ENCODE data around the gene DEDD.

DNA sequence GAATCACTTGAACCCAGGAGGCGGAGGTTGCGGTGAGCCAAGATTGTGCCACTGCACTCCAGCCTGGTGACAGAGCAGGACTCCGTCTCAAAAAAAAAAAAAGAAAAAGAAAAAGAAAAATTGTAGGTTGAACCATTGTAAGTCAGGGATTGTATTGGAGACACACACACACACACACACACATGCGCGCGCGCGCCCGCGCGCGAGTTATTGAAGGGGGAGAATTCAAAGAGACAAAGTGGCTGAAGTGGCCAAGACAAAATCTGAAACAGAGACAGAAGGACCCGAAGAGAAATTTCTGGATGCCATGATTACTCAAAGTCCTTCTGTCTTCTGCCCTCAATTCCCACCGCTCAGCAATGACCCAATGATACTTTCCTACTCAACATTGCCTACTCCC lies 38.0 kb downstream of the DEDD start:
- TF ChIP-seq, protein P1, sequence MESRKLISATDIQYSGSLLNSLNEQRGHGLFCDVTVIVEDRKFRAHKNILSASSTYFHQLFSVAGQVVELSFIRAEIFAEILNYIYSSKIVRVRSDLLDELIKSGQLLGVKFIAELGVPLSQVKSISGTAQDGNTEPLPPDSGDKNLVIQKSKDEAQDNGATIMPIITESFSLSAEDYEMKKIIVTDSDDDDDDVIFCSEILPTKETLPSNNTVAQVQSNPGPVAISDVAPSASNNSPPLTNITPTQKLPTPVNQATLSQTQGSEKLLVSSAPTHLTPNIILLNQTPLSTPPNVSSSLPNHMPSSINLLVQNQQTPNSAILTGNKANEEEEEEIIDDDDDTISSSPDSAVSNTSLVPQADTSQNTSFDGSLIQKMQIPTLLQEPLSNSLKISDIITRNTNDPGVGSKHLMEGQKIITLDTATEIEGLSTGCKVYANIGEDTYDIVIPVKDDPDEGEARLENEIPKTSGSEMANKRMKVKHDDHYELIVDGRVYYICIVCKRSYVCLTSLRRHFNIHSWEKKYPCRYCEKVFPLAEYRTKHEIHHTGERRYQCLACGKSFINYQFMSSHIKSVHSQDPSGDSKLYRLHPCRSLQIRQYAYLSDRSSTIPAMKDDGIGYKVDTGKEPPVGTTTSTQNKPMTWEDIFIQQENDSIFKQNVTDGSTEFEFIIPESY (IDR thresholded peaks at IDR 0.05; ENCODE audit: borderline replicate concordance, low read depth): no peak
- no peak for TF ChIP-seq SMC3 (IDR thresholded peaks at IDR 0.05; ENCODE audit: low read depth, low read length)
- TF ChIP-seq POLR2AphosphoS5 (IDR thresholded peaks at IDR 0.05; ENCODE audit: low read depth, low read length): no peak
- TF ChIP-seq, protein P2, sequence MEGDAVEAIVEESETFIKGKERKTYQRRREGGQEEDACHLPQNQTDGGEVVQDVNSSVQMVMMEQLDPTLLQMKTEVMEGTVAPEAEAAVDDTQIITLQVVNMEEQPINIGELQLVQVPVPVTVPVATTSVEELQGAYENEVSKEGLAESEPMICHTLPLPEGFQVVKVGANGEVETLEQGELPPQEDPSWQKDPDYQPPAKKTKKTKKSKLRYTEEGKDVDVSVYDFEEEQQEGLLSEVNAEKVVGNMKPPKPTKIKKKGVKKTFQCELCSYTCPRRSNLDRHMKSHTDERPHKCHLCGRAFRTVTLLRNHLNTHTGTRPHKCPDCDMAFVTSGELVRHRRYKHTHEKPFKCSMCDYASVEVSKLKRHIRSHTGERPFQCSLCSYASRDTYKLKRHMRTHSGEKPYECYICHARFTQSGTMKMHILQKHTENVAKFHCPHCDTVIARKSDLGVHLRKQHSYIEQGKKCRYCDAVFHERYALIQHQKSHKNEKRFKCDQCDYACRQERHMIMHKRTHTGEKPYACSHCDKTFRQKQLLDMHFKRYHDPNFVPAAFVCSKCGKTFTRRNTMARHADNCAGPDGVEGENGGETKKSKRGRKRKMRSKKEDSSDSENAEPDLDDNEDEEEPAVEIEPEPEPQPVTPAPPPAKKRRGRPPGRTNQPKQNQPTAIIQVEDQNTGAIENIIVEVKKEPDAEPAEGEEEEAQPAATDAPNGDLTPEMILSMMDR (IDR thresholded peaks at IDR 0.05): no peak
- TF ChIP-seq TCF12 (IDR thresholded peaks at IDR 0.05): no peak
- no peak for TF ChIP-seq NFIC (IDR thresholded peaks at IDR 0.05; ENCODE audit: borderline replicate concordance)
